ENCODE measurements around the gene KCNC1. TPM values are rescaled to one million over a fixed set of nuclear protein-coding genes. Genes with fewer than 3 reads are reported as not detected.

The KCNC1 gene
- total RNA-seq, 1 donor from 2014 or later = not detected

- peaks cover 0 to 6% of the 10 kb centered on the region in 2 donors for H3K4me1 ChIP-seq
- H3K4me3 ChIP-seq = no peak overlapping the region
- no peaks in the 10 kb centered on the region for H3K9me3 ChIP-seq
- H3K36me3 ChIP-seq = no peaks in the 10 kb centered on the region
- no peak for DNase-seq (ENCODE audit: low spot score in 2 of 2)
- intact Hi-C loops (cut with DNase I) = no loop called here
- H3K27me3 ChIP-seq = no peaks in the 10 kb centered on the region
- TF ChIP-seq CTCF (IDR thresholded peaks at IDR 0.05) = no peak
- no peak overlapping the region for H3K27ac ChIP-seq
Measured at GRCh38 chr11:17831228-17831627, 96.6 kb downstream of the KCNC1 start.

- H3K36me3 ChIP-seq = no peaks in the 10 kb centered on the region
- H3K4me3 ChIP-seq = no peak overlapping the region
- H3K27ac ChIP-seq = no peak overlapping the region
- H3K9me3 ChIP-seq = no peaks in the 10 kb centered on the region
- TF ChIP-seq CTCF (IDR thresholded peaks at IDR 0.05) = no peak
- intact Hi-C loops (cut with DNase I) = no loop called here
- peaks cover 0 to 6% of the 10 kb centered on the region in 2 donors for H3K4me1 ChIP-seq
- H3K27me3 ChIP-seq = no peaks in the 10 kb centered on the region
- DNase-seq (ENCODE audit: low spot score in 2 of 2) = no peak
Measured at GRCh38 chr11:17831883-17832282, 97.3 kb downstream of the KCNC1 start.

Other genes starting within 250 kb of the KCNC1 start
- gene USH1C, start 190.4 kb upstream of the KCNC1 start, total RNA-seq = not detected
- not detected for gene OTOG, start 187.5 kb upstream of the KCNC1 start, total RNA-seq
- gene MYOD1, start 15.2 kb upstream of the KCNC1 start, total RNA-seq = not detected

Data from ascending aorta (tissue), 2 donors.